ENCODE measurements around the gene MAGED2.
"Not testable (repeated sequence)": the region's sequence is repeated elsewhere in the genome, so short reads cannot be mapped to it uniquely, and the experiment has no call there.

The MAGED2 gene

GRCh38 chrX:54807524-54808108 lies at the start of gene MAGED2:
MAGED2 (plus strand) TSS chrX:54807745; CDS start chrX:54809332, 1,587 bp downstream.
- DNase-seq (ENCODE audit: low read depth in 2 of 3, low spot score in 2 of 3), result no peak

DNA sequence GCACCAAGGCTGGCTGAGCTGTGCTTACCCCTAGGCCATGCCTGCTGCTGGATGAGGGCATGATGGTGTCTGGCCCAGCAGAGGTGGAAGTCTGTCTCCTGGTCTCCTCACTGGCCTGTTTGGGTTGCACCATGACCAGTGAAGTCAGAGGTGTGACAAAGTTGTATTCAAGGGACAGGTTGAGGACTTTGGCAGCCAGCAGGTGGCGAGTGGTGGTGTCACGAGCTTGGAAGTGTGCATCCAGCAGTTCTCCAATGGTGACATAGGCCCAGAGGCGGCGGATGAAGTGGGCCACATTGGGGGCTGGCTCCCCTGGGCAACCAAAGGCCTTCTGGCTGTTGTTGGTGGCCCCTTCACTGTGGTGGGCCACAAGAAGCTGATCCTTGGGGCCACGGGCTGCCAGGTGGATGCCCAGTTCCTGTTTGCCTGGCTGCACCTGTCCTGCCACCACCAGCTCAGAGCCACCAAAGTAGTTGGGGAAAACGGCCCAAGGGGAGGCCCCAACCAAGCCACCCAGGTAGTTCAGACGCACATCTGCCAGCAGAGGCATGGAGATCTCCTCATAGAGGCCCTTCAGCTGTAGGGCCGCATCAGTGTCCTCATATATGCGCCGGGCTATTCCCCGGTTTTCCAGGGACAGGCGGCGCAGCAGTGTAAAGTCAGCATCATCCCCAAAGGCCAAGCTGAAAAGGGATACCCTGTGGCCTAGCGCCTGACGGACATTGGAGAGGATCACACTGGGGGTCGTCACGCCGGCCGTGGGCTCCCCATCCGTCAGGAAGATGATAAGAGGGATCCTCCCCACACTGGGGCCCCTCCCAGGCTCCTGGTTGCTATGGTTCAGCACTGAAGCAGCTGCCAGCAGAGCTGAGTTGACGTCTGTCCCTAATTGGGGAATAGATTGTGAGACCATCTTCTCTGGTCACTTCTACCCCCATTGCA lies 49.2 kb upstream of the MAGED2 start:
- no peak for DNase-seq (ENCODE audit: low read depth in 2 of 3, low spot score in 2 of 3)

- DNase-seq (ENCODE audit: low read depth in 2 of 3, low spot score in 2 of 3), result not testable (repeated sequence)
Measured at GRCh38 chrX:54774391-54775094, 33.0 kb upstream of the MAGED2 start.

DNA sequence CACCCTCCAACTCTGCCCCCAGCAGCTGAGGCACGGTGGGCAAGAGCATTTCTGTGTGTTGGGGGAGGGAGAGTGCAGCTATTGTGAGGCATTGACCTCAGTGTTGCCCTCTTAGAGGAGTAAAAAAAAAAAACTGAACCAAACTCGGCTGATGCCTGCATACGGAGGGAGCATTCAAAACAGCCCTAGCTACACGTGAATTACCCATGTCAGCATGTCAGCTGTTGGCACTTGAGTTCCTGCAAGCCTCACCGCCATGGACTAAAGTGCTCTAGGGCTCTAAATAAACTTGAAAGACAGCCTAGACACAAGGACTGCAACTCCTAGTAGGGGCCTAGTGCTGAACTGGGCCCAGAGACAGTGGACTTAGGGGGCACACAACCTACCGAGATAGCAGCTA lies 31.5 kb upstream of the MAGED2 start:
- no peak for DNase-seq (ENCODE audit: low read depth in 2 of 3, low spot score in 2 of 3)

DNA sequence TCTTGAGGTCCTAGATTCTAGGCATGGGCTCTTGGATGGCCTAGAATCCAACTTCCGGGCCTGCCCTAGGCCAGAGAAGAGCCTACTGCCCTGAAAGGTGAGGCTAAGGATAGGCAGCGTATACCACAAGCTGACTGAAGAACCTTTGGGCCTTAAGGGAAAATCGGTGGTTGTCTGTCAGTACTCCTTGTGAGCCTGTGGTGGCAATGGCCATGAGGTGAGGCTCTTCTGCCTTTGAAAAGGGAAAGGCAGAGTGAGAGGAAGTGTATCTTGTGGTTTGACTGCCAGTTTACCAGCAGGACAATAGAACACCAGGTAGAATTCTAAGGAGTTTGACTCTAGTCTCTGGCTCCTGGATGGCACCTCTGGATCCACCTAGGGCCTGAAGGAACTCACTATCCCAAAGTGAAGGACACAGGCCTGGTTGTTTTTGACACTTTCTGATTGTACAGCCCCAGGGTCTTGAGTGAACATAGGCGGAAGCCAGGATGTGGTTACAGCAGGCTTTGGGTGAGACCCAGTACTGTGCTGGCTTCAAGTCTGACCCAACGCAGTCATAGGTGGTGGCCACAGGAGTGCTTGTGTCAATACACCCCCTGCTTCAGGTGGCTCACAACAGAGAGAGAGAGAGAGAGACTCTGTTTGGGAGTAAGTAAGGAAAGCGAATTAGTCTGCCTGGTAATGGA lies 30.4 kb upstream of the MAGED2 start:
- DNase-seq (ENCODE audit: low read depth in 2 of 3, low spot score in 2 of 3), result no peak

- no peak for DNase-seq (ENCODE audit: low read depth in 2 of 3, low spot score in 2 of 3)
Measured at GRCh38 chrX:54785901-54786300, 21.6 kb upstream of the MAGED2 start.

DNA sequence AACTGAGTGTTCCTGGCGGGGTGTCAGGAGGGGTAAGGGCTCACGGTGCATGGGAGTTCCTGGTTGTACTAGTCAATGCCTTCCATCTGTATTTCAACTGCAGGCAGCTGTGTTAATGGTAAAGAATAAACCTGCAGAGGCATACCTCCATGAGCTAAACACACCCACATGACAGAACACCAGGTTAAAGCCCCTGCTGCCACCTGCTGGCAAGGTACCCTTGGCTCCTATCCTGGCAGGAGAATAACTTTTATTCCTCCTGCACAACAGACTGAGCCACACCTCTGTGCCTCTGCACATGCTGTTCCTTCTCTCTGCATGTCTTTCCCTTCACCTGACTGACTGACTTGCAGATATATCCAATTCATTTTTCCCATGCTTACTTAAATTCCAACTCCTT lies 20.6 kb upstream of the MAGED2 start:
- no peak for DNase-seq (ENCODE audit: low read depth in 2 of 3, low spot score in 2 of 3)

DNA sequence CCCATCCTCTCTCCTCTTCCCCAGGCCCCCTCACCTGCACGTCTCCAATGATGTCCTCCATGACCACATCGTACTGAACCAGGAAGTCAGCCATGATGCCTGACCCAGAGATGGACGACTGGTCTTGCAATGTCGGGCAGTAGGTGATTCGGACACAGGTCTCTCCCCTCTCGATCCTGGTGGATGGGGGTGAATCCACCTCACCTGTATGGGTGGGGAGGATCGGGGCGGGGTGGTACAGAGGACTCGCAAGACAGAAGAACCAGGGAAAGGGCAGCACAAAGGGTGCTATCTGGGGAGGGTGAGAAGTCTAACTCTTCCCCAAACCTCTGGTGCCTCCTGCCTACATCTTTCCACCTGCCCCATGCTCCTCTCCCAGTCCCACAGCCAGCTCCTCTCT lies 19.1 kb upstream of the MAGED2 start:
- DNase-seq (ENCODE audit: low read depth in 2 of 3, low spot score in 2 of 3), result no peak

GRCh38 chrX:54789405-54789804 lies 18.1 kb upstream of the MAGED2 start:
- not testable (repeated sequence) for DNase-seq (ENCODE audit: low read depth in 2 of 3, low spot score in 2 of 3)

DNA sequence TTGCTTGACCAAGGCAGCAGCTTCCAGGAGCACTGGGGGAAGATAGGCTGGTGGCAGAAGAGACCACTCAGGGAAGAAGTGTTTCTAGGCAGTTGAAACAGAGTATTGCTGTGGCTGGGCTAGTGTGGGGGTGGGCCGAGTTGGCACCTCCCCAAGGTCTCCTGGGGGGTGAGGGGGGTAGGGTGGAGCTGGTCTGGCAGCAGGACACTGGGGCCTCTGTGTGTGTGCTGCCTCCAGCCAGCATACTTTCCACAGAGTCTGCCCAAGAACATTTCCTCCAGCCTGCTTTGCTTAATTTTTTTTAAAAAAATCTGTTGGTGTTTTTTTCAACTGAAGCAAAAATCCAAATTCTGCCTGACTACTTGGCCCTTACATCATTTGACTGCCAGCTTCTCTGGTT lies 13.5 kb upstream of the MAGED2 start:
- no peak for DNase-seq (ENCODE audit: low read depth in 2 of 3, low spot score in 2 of 3)

DNA sequence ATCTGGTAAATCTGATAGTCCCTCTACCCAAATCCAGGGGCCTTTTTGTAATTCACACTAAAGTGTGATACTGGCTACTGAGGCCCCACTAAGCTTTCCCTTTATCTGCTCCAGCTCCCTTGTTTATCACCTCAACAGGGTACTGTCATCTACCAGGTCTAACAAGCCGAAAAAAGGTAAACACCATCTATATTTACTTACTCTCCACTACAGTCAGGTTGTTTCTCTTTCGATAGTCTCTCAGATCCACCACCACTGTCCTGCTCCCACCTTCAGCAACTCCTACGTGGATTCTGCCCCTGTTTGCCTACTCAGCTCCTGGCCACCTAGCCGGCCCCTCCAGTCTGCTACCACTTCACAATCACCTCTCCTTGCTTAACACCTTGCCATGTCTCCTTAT lies 12.8 kb upstream of the MAGED2 start:
- DNase-seq (ENCODE audit: low read depth in 2 of 3, low spot score in 2 of 3), result no peak

DNA sequence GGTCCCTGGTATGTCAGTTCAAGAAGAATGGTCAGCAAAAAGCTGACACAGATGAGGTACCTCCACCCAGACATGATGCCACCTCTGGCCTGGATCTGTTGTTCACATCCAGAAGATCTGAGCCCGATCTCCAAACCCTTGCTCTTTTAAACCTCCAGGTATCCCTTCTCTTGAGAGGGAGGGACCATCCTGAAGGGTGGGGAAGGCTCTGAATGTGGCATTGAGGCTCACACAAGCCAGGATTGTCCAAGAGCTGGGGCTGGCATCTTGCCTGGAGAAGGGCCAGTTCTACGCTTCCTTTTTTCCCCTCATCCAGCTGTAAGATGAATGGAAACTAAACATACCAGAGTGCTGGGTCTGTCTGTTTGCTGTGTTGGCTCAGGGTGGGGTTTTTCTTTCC lies 9.4 kb upstream of the MAGED2 start, which contains the start of gene ITIH6:
ITIH6 (minus strand) TSS at position 119 of the 400 bp plus-strand sequence; CDS start at position 74, 45 bp downstream.
- DNase-seq (ENCODE audit: low read depth in 2 of 3, low spot score in 2 of 3), result no peak

GRCh38 chrX:54799046-54799445 lies 8.5 kb upstream of the MAGED2 start:
- DNase-seq (ENCODE audit: low read depth in 2 of 3, low spot score in 2 of 3), result no peak

GRCh38 chrX:54808109-54808604 lies 612 bp downstream of the MAGED2 start:
- DNase-seq (ENCODE audit: low read depth in 2 of 3, low spot score in 2 of 3), result peak in 1 of 3 experiments; percentile 10

GRCh38 chrX:54808605-54809483 lies 1.3 kb downstream of the MAGED2 start:
- DNase-seq (ENCODE audit: low read depth in 2 of 3, low spot score in 2 of 3), result peak; percentile 37 to 66 (median 58)

- DNase-seq (ENCODE audit: low read depth in 2 of 3, low spot score in 2 of 3), result no peak
Measured at GRCh38 chrX:54810532-54810931, 3.0 kb downstream of the MAGED2 start.

GRCh38 chrX:54811301-54811885 lies 3.8 kb downstream of the MAGED2 start:
- DNase-seq (ENCODE audit: low read depth in 2 of 3, low spot score in 2 of 3), result no peak

DNA sequence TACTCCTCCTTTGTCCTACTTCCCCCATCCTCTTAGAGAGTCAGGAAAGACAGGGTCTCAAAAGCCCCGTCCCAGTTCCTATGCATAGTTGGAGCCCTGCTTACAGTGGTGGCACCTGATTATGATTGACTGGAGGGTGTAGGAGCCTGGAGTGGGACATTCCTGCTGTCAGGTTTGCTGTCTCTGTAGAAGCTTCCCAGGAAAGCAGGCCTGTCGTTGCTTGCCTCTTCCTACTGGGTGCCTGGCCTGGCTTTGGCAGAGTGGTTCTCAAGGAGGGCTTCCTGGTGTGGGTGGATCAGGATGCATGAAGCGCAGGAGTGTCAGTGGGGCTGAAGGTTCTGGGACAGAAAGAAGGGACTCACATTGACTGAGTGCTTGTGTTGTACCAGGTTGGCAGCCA lies 4.8 kb downstream of the MAGED2 start:
- DNase-seq (ENCODE audit: low read depth in 2 of 3, low spot score in 2 of 3), result no peak

GRCh38 chrX:54817220-54817820 lies 9.8 kb downstream of the MAGED2 start:
- DNase-seq (ENCODE audit: low read depth in 2 of 3, low spot score in 2 of 3), result no peak
